HL-60 (cell line): ENCODE measurements around the gene PIK3C2B.

Source experiments
- DNase-seq, 2 experiments: peaks; one replicate each; pipeline ENCODE4 v3.0.0-alpha.2; 2010 to 2020; ENCODE audit warnings: low read depth in 1 of 2, low spot score in 1 of 2
- H3K27ac ChIP-seq: fragments of 250-450 bp; sonication (Bioruptor Pico); replicated peaks from 2 replicates; pipeline ENCODE4 v1.5.1; 2020; ENCODE audit warnings: mild to moderate bottlenecking, moderate library complexity
- H3K27me3 ChIP-seq: fragments of 250-450 bp; sonication (Bioruptor Pico); 2 replicates; pipeline ENCODE4 v1.5.1; 2021; ENCODE audit warnings: mild to moderate bottlenecking, moderate library complexity; ENCODE audit not compliant: insufficient read depth, poor library complexity, severe bottlenecking
- H3K4me3 ChIP-seq: replicated peaks from 2 replicates; pipeline ENCODE4 v1.5.1; 2011; ENCODE audit warnings: mild to moderate bottlenecking, control low read depth, low read length; ENCODE audit not compliant: insufficient read depth
- GABPA ChIP-seq: IDR thresholded peaks from 2 replicates; pipeline ENCODE4 v1.6.1; 2012; ENCODE audit warnings: low read depth
- POLR2AphosphoS5 ChIP-seq: IDR thresholded peaks from 2 replicates; pipeline ENCODE4 v1.6.1; 2012; ENCODE audit warnings: low read depth
- SPI1 ChIP-seq: IDR thresholded peaks from 2 replicates; pipeline ENCODE4 v1.6.1; 2012; ENCODE audit warnings: low read depth, mild to moderate bottlenecking, borderline replicate concordance
- TF ChIP-seq, protein P1 (sequence below): IDR thresholded peaks from one replicate; pipeline ENCODE4 v1.5.1; 2011; ENCODE audit warnings: low read length, control low read depth, inconsistent platforms; ENCODE audit not compliant: insufficient read depth
- TF ChIP-seq, protein P2 (sequence below): IDR thresholded peaks from 2 replicates; pipeline ENCODE4 v1.6.1; 2012; ENCODE audit warnings: low read depth; ENCODE audit not compliant: insufficient replicate concordance

The PIK3C2B gene

DNA sequence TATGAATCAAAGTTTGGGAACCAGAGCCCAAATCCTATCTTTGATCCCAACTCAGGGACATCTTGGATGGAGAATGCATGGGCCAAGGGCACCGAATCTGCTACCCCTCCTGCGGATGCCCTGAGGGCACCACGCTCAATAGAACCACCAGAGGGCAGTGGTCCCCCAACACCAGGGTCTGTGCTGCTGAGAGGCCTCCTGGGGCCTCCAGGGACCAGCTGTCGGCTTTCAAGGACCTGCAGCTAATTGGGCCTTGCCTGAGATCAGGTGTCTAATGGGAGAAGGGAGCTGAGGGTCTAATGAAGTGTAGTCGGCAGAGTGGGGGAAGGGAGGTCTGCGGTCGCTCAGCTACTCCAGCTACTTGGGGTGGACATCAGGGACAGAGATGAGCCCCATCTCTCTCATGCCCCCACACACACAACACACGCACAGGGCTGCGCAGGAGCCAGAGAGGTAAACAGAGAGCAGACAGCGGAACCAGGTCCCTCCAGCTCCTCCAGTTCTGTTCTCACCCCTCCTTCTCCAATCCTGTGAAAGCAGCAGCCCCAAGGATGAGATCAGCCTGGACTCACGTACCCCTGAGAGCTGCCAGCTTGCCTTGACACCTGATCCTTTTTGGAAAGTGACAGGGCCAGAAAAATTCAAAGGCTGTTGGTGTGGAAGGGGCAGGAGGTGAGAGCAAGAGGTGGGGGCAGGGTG is 48.0 kb downstream of the PIK3C2B start:
- DNase-seq, result peak in 1 of 2 experiments; percentile 68
- H3K27ac ChIP-seq, result no peak overlapping the region
- H3K4me3 ChIP-seq, result no peak overlapping the region
- TF ChIP-seq, protein P1, sequence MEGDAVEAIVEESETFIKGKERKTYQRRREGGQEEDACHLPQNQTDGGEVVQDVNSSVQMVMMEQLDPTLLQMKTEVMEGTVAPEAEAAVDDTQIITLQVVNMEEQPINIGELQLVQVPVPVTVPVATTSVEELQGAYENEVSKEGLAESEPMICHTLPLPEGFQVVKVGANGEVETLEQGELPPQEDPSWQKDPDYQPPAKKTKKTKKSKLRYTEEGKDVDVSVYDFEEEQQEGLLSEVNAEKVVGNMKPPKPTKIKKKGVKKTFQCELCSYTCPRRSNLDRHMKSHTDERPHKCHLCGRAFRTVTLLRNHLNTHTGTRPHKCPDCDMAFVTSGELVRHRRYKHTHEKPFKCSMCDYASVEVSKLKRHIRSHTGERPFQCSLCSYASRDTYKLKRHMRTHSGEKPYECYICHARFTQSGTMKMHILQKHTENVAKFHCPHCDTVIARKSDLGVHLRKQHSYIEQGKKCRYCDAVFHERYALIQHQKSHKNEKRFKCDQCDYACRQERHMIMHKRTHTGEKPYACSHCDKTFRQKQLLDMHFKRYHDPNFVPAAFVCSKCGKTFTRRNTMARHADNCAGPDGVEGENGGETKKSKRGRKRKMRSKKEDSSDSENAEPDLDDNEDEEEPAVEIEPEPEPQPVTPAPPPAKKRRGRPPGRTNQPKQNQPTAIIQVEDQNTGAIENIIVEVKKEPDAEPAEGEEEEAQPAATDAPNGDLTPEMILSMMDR, result peak; percentile 87
- no peak for TF ChIP-seq POLR2AphosphoS5
- no peak for TF ChIP-seq GABPA
- H3K27me3 ChIP-seq, result no peaks in the 10 kb centered on the region

DNA sequence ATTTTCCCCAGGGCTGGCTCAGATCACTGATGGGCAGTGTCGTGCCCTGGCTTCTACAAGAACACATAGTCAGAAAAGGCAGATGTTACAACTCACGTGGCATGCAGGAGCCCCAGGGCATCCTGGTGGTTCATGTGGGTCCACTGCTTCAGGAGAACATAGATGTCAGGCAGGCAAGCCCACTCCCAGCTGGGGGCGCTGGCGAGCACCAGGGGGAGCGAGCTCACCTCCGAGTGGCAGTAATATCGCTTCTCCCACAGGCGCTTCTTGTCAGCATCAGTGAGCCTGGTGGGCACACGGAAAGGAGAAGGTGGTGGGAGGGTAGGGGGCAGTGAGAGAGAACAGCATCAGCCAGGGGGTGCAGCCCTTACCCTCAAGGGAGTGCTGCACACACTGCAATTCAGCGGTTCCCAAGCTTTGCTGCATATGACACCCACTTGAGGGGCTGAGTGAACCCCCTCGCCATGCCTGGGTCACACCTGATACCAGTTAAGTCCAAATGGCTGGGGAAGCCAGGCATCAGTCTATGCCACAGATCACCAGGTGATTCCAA is 48.7 kb downstream of the PIK3C2B start:
- no peak overlapping the region for H3K4me3 ChIP-seq
- H3K27ac ChIP-seq, result no peak overlapping the region
- TF ChIP-seq, protein P2, sequence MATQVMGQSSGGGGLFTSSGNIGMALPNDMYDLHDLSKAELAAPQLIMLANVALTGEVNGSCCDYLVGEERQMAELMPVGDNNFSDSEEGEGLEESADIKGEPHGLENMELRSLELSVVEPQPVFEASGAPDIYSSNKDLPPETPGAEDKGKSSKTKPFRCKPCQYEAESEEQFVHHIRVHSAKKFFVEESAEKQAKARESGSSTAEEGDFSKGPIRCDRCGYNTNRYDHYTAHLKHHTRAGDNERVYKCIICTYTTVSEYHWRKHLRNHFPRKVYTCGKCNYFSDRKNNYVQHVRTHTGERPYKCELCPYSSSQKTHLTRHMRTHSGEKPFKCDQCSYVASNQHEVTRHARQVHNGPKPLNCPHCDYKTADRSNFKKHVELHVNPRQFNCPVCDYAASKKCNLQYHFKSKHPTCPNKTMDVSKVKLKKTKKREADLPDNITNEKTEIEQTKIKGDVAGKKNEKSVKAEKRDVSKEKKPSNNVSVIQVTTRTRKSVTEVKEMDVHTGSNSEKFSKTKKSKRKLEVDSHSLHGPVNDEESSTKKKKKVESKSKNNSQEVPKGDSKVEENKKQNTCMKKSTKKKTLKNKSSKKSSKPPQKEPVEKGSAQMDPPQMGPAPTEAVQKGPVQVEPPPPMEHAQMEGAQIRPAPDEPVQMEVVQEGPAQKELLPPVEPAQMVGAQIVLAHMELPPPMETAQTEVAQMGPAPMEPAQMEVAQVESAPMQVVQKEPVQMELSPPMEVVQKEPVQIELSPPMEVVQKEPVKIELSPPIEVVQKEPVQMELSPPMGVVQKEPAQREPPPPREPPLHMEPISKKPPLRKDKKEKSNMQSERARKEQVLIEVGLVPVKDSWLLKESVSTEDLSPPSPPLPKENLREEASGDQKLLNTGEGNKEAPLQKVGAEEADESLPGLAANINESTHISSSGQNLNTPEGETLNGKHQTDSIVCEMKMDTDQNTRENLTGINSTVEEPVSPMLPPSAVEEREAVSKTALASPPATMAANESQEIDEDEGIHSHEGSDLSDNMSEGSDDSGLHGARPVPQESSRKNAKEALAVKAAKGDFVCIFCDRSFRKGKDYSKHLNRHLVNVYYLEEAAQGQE, result no peak
- no peak for TF ChIP-seq SPI1
- TF ChIP-seq, protein P1, result peak; percentile 48
- H3K27me3 ChIP-seq, result no peaks in the 10 kb centered on the region
- DNase-seq, result peak in 1 of 2 experiments; percentile 58
